Cerebellar cortex (tissue), 1 donor: ENCODE measurements around the gene FAM156A.
"Not testable (repeated sequence)": the region's sequence is repeated elsewhere in the genome, so short reads cannot be mapped to it uniquely, and the experiment has no call there.

Source experiments
- DNase-seq: peaks from one replicate; pipeline ENCODE4 v3.0.0-alpha.2; 2015; ENCODE audit warnings: low spot score

Gene FAM156A

GRCh38 chrX:52905531-52905930, 52.8 kb downstream of the FAM156A start:
- not testable (repeated sequence) for DNase-seq
